Measurements from ENCODE around the gene KLHL40.

- TF ChIP-seq POLR2AphosphoS5 (IDR thresholded peaks at IDR 0.05; ENCODE audit: borderline replicate concordance, low read depth, low read length) (no peak), EZH2 (IDR thresholded peaks at IDR 0.05) (no peak)
These were observed 12.8 kb upstream of the KLHL40 start for GRCh38 chr3:42672515-42672914.
